WTC11 (cell line): ENCODE data around the gene ABCA3. TPM values are rescaled to one million over a fixed set of nuclear protein-coding genes. Genes with fewer than 3 reads are reported as not detected.

Experiments used
- ATAC-seq: fragments of 200-7000 bp; cut with Tn5 transposase; 2 replicates; pipeline ENCODE4 v1.10.0; 2021; ENCODE audit warnings: mild to moderate bottlenecking, moderate library complexity
- CTCF ChIA-PET: fragments of 300-600 bp; sonication (Branson Sonifier 250); formaldehyde crosslinking; loops from one replicate; lab custom pipeline; 2021; ENCODE audit warnings: antibody characterized with exemption; lab: Charles Lee
- POLR2A ChIA-PET: fragments of 350-600 bp; sonication (Branson Sonifier 250); formaldehyde crosslinking; loops from one replicate; lab custom pipeline; 2021; ENCODE audit warnings: antibody characterized with exemption; lab: Charles Lee
- DNase-seq: peaks from one replicate; pipeline ENCODE4 v3.0.0; 2021; ENCODE audit warnings: low spot score
- H3K27ac Mint-ChIP-seq: 2 replicates; pipeline ENCODE4 v1.8.0; 2021; ENCODE audit warnings: mixed read lengths
- H3K27me3 Mint-ChIP-seq: 2 replicates; pipeline ENCODE4 v1.8.0; 2021; ENCODE audit warnings: low read depth, mild to moderate bottlenecking, moderate library complexity, mixed read lengths
- H3K36me3 Mint-ChIP-seq: 2 replicates; pipeline ENCODE4 v1.8.0; 2021; ENCODE audit warnings: mixed read lengths
- H3K4me1 Mint-ChIP-seq: 2 replicates; pipeline ENCODE4 v1.8.0; 2022; ENCODE audit warnings: mixed read lengths
- H3K4me3 Mint-ChIP-seq: 2 replicates; pipeline ENCODE4 v1.8.0; 2021; ENCODE audit warnings: mild to moderate bottlenecking, moderate library complexity, mixed read lengths
- H3K9me3 Mint-ChIP-seq: 2 replicates; pipeline ENCODE4 v1.8.0; 2021; ENCODE audit warnings: mixed read lengths
- ESRRA ChIP-seq: sonication (generic); formaldehyde crosslinking; IDR thresholded peaks from 2 replicates; pipeline ENCODE4 v1.8.1; 2022; ENCODE audit warnings: mild to moderate bottlenecking, missing genetic modification reagents, borderline replicate concordance
- FOXJ3 ChIP-seq: sonication (generic); formaldehyde crosslinking; IDR thresholded peaks from 2 replicates; pipeline ENCODE4 v1.9.0; 2021; ENCODE audit warnings: missing genetic modification reagents, mild to moderate bottlenecking, borderline replicate concordance
- MYBL2 ChIP-seq: sonication (generic); formaldehyde crosslinking; IDR thresholded peaks from 2 replicates; pipeline ENCODE4 v1.8.1; 2023; ENCODE audit warnings: mild to moderate bottlenecking, moderate library complexity, missing genetic modification reagents
- NFATC4 ChIP-seq: fragments of 250-450 bp; sonication (Bioruptor Pico); IDR thresholded peaks from 2 replicates; pipeline ENCODE4 v1.9.0; 2021; ENCODE audit warnings: mild to moderate bottlenecking
- NR2C2 ChIP-seq: sonication (generic); formaldehyde crosslinking; IDR thresholded peaks from 2 replicates; pipeline ENCODE4 v1.8.0; 2022; ENCODE audit warnings: mild to moderate bottlenecking, missing genetic modification reagents
- RORB ChIP-seq: fragments of 250-450 bp; sonication (Bioruptor Pico); IDR thresholded peaks from 2 replicates; pipeline ENCODE4 v1.9.0; 2021; ENCODE audit warnings: mild to moderate bottlenecking
- SMAD4 ChIP-seq: sonication (generic); formaldehyde crosslinking; IDR thresholded peaks from 2 replicates; pipeline ENCODE4 v1.8.0; 2022; ENCODE audit warnings: mild to moderate bottlenecking, missing genetic modification reagents
- TCF7 ChIP-seq: sonication (generic); formaldehyde crosslinking; IDR thresholded peaks from 2 replicates; pipeline ENCODE4 v1.8.0; 2022; ENCODE audit warnings: mild to moderate bottlenecking, low read depth, missing genetic modification reagents, moderate library complexity
- ZNF219 ChIP-seq: sonication (generic); formaldehyde crosslinking; IDR thresholded peaks from 2 replicates; pipeline ENCODE4 v1.8.0; 2023; ENCODE audit warnings: missing genetic modification reagents, mild to moderate bottlenecking, borderline replicate concordance
- ZNF232 ChIP-seq: sonication (generic); formaldehyde crosslinking; IDR thresholded peaks from 2 replicates; pipeline ENCODE4 v1.8.0; 2022; ENCODE audit warnings: mild to moderate bottlenecking, missing genetic modification reagents
- ZNF671 ChIP-seq: fragments of 250-450 bp; sonication (Bioruptor Pico); IDR thresholded peaks from 2 replicates; pipeline ENCODE4 v1.8.0; 2021; ENCODE audit warnings: mild to moderate bottlenecking
- total RNA-seq: library from RNA; stranded (reverse); gene quantifications from 3 replicates; pipeline ENCODE4 v1.2.3, GENCODE V29; 2021
- TF ChIP-seq, protein P1 (sequence below): sonication (generic); formaldehyde crosslinking; IDR thresholded peaks from 2 replicates; pipeline ENCODE4 v1.8.1; 2022; ENCODE audit warnings: mild to moderate bottlenecking, moderate library complexity, missing genetic modification reagents
- TF ChIP-seq, protein P2 (sequence below): sonication (generic); formaldehyde crosslinking; IDR thresholded peaks from 2 replicates; pipeline ENCODE4 v1.8.0; 2022; ENCODE audit warnings: mild to moderate bottlenecking, missing genetic modification reagents
- TF ChIP-seq, protein P3 (sequence below): sonication (generic); formaldehyde crosslinking; IDR thresholded peaks from 2 replicates; pipeline ENCODE4 v1.8.0; 2023; ENCODE audit warnings: missing genetic modification reagents
- TF ChIP-seq, protein P4 (sequence below): sonication (generic); formaldehyde crosslinking; IDR thresholded peaks from 2 replicates; pipeline ENCODE4 v1.8.1; 2023; ENCODE audit warnings: mild to moderate bottlenecking, missing genetic modification reagents
- TF ChIP-seq, protein P5 (sequence below): sonication (generic); formaldehyde crosslinking; conservative IDR thresholded peaks from 2 replicates; pipeline ENCODE4 v1.8.1; 2023; ENCODE audit warnings: mild to moderate bottlenecking, low read depth, missing genetic modification reagents, moderate library complexity
- TF ChIP-seq, protein P6 (sequence below): sonication (generic); formaldehyde crosslinking; IDR thresholded peaks from 2 replicates; pipeline ENCODE4 v1.8.0; 2023; ENCODE audit warnings: missing genetic modification reagents, mild to moderate bottlenecking, borderline replicate concordance
- TF ChIP-seq, protein P7 (sequence below): sonication (generic); formaldehyde crosslinking; IDR thresholded peaks from 2 replicates; pipeline ENCODE4 v1.8.1; 2023; ENCODE audit warnings: mild to moderate bottlenecking, missing genetic modification reagents

Gene ABCA3
- total RNA-seq, 1 experiment from 2014 or later: 12.1 TPM

DNA sequence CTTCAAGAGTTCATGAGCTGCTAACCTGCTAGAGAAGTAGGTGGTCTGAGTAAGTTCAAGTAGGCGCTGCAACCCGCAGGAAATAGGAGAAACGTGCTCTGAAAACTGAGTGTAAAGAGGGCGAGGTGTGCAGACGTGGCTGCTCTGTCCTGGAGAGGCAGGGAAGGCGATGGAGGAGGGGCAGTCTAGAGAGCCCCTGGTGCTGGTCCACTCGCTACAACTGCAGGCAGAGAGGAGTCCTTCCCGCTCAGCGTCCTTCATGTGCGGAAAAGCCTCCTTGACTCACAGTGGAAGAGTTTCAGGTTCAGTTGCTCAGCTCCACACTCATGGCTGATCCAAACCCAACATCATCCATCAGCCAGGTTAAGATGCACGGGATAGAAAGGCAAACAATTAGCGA, 12.1 kb downstream of the ABCA3 start:
- CTCF ChIA-PET: interaction anchor here (1.2 to 1.7 kb wide), 2 partner anchors 12 kb away, joined by 3 read pairs; partner anchors contain the start of gene ABCA3
- POLR2A ChIA-PET: interaction anchor here (0.6 kb wide), 1 partner anchor 19 kb away, joined by 5 read pairs; no protein-coding TSS in a partner anchor
- DNase-seq (no peak), ATAC-seq (no peak)
- H3K4me1 Mint-ChIP-seq: no peaks in the 10 kb centered on the region
- no peak overlapping the region for H3K27ac Mint-ChIP-seq
- no peaks in the 10 kb centered on the region for H3K9me3 Mint-ChIP-seq
- no peaks in the 10 kb centered on the region for H3K36me3 Mint-ChIP-seq
- H3K4me3 Mint-ChIP-seq: no peak overlapping the region
- H3K27me3 Mint-ChIP-seq: no peaks in the 10 kb centered on the region; the same call in 1 of the 2 replicates
- TF ChIP-seq, protein P1, sequence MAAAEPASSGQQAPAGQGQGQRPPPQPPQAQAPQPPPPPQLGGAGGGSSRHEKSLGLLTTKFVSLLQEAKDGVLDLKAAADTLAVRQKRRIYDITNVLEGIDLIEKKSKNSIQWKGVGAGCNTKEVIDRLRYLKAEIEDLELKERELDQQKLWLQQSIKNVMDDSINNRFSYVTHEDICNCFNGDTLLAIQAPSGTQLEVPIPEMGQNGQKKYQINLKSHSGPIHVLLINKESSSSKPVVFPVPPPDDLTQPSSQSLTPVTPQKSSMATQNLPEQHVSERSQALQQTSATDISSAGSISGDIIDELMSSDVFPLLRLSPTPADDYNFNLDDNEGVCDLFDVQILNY (CRISPR knock-in tag): no peak
- TF ChIP-seq, protein P2, sequence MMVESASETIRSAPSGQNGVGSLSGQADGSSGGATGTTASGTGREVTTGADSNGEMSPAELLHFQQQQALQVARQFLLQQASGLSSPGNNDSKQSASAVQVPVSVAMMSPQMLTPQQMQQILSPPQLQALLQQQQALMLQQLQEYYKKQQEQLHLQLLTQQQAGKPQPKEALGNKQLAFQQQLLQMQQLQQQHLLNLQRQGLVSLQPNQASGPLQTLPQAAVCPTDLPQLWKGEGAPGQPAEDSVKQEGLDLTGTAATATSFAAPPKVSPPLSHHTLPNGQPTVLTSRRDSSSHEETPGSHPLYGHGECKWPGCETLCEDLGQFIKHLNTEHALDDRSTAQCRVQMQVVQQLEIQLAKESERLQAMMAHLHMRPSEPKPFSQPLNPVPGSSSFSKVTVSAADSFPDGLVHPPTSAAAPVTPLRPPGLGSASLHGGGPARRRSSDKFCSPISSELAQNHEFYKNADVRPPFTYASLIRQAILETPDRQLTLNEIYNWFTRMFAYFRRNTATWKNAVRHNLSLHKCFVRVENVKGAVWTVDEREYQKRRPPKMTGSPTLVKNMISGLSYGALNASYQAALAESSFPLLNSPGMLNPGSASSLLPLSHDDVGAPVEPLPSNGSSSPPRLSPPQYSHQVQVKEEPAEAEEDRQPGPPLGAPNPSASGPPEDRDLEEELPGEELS (CRISPR knock-in tag): no peak
- TF ChIP-seq, protein P3, sequence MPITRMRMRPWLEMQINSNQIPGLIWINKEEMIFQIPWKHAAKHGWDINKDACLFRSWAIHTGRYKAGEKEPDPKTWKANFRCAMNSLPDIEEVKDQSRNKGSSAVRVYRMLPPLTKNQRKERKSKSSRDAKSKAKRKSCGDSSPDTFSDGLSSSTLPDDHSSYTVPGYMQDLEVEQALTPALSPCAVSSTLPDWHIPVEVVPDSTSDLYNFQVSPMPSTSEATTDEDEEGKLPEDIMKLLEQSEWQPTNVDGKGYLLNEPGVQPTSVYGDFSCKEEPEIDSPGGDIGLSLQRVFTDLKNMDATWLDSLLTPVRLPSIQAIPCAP (CRISPR knock-in tag): no peak
- TF ChIP-seq NR2C2 (no peak), ZNF232 (CRISPR knock-in tag) (no peak), RORB (CRISPR knock-in tag) (no peak)
- TF ChIP-seq, protein P4, sequence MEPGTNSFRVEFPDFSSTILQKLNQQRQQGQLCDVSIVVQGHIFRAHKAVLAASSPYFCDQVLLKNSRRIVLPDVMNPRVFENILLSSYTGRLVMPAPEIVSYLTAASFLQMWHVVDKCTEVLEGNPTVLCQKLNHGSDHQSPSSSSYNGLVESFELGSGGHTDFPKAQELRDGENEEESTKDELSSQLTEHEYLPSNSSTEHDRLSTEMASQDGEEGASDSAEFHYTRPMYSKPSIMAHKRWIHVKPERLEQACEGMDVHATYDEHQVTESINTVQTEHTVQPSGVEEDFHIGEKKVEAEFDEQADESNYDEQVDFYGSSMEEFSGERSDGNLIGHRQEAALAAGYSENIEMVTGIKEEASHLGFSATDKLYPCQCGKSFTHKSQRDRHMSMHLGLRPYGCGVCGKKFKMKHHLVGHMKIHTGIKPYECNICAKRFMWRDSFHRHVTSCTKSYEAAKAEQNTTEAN (CRISPR knock-in tag): no peak

DNA sequence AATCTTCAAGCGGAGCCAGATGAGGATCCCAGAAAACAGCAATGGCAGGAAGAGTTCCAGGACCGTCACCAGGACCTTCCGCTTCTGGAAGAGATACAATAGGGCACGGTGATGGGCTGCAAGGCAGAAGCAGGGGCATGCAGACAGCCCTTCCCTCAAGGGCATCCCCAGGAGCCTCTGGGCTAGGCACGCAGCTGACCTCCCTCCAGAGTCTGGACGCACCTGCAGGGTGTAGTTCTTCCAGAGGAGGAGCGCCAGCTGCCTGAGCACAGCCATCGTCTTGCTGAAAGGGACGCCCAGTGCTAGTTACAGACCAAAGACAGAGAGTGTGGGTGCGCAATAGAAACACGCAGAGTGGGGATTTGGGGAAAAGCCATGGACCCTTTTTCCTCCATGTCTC, 14.3 kb downstream of the ABCA3 start:
- Mint-ChIP-seq H3K36me3 (no peaks in the 10 kb centered on the region), H3K27ac (no peak overlapping the region), H3K9me3 (no peaks in the 10 kb centered on the region), H3K4me1 (no peaks in the 10 kb centered on the region), H3K4me3 (no peak overlapping the region), H3K27me3 (no peaks in the 10 kb centered on the region)
- DNase-seq: no peak
- CTCF ChIA-PET: interaction anchor here (1.3 kb wide), 1 partner anchor 14 kb away, joined by 4 read pairs; the partner anchor contains the start of gene ABCA3
- ATAC-seq: no peak
- POLR2A ChIA-PET: no interaction called here
- TF ChIP-seq, protein P5, sequence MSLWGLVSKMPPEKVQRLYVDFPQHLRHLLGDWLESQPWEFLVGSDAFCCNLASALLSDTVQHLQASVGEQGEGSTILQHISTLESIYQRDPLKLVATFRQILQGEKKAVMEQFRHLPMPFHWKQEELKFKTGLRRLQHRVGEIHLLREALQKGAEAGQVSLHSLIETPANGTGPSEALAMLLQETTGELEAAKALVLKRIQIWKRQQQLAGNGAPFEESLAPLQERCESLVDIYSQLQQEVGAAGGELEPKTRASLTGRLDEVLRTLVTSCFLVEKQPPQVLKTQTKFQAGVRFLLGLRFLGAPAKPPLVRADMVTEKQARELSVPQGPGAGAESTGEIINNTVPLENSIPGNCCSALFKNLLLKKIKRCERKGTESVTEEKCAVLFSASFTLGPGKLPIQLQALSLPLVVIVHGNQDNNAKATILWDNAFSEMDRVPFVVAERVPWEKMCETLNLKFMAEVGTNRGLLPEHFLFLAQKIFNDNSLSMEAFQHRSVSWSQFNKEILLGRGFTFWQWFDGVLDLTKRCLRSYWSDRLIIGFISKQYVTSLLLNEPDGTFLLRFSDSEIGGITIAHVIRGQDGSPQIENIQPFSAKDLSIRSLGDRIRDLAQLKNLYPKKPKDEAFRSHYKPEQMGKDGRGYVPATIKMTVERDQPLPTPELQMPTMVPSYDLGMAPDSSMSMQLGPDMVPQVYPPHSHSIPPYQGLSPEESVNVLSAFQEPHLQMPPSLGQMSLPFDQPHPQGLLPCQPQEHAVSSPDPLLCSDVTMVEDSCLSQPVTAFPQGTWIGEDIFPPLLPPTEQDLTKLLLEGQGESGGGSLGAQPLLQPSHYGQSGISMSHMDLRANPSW: no peak
- TF ChIP-seq, protein P6, sequence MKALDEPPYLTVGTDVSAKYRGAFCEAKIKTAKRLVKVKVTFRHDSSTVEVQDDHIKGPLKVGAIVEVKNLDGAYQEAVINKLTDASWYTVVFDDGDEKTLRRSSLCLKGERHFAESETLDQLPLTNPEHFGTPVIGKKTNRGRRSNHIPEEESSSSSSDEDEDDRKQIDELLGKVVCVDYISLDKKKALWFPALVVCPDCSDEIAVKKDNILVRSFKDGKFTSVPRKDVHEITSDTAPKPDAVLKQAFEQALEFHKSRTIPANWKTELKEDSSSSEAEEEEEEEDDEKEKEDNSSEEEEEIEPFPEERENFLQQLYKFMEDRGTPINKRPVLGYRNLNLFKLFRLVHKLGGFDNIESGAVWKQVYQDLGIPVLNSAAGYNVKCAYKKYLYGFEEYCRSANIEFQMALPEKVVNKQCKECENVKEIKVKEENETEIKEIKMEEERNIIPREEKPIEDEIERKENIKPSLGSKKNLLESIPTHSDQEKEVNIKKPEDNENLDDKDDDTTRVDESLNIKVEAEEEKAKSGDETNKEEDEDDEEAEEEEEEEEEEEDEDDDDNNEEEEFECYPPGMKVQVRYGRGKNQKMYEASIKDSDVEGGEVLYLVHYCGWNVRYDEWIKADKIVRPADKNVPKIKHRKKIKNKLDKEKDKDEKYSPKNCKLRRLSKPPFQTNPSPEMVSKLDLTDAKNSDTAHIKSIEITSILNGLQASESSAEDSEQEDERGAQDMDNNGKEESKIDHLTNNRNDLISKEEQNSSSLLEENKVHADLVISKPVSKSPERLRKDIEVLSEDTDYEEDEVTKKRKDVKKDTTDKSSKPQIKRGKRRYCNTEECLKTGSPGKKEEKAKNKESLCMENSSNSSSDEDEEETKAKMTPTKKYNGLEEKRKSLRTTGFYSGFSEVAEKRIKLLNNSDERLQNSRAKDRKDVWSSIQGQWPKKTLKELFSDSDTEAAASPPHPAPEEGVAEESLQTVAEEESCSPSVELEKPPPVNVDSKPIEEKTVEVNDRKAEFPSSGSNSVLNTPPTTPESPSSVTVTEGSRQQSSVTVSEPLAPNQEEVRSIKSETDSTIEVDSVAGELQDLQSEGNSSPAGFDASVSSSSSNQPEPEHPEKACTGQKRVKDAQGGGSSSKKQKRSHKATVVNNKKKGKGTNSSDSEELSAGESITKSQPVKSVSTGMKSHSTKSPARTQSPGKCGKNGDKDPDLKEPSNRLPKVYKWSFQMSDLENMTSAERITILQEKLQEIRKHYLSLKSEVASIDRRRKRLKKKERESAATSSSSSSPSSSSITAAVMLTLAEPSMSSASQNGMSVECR (CRISPR knock-in tag): no peak
- TF ChIP-seq TCF7 (CRISPR knock-in tag) (no peak), FOXJ3 (CRISPR knock-in tag) (no peak), ESRRA (CRISPR knock-in tag) (no peak), ZNF671 (CRISPR knock-in tag) (no peak), SMAD4 (CRISPR knock-in tag) (no peak), NFATC4 (CRISPR knock-in tag) (no peak), ZNF219 (CRISPR knock-in tag) (no peak), MYBL2 (CRISPR knock-in tag) (no peak)
- TF ChIP-seq, protein P7, sequence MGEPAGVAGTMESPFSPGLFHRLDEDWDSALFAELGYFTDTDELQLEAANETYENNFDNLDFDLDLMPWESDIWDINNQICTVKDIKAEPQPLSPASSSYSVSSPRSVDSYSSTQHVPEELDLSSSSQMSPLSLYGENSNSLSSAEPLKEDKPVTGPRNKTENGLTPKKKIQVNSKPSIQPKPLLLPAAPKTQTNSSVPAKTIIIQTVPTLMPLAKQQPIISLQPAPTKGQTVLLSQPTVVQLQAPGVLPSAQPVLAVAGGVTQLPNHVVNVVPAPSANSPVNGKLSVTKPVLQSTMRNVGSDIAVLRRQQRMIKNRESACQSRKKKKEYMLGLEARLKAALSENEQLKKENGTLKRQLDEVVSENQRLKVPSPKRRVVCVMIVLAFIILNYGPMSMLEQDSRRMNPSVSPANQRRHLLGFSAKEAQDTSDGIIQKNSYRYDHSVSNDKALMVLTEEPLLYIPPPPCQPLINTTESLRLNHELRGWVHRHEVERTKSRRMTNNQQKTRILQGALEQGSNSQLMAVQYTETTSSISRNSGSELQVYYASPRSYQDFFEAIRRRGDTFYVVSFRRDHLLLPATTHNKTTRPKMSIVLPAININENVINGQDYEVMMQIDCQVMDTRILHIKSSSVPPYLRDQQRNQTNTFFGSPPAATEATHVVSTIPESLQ (CRISPR knock-in tag): no peak
- TF ChIP-seq, protein P2 (CRISPR knock-in tag): no peak
